Right lung (tissue), 10 donors: ENCODE data around the gene ABHD11. TPM values are rescaled to one million over a fixed set of nuclear protein-coding genes. Genes with fewer than 3 reads are reported as not detected.
A peak's percentile ranks its signal among the peaks of the same experiment; 100 is the strongest.
"Not testable (repeated sequence)": the region's sequence is repeated elsewhere in the genome, so short reads cannot be mapped to it uniquely, and the experiment has no call there.

Experiments used
- DNase-seq, 2 donors: peaks; one replicate each; pipeline ENCODE4 v3.0.0-alpha.2; 2013
- long read RNA-seq, 8 donors: transcript quantifications; one replicate each; lab custom pipeline, GENCODE V29; 2026
- polyA plus RNA-seq, 5 donors: library from polyadenylated mRNA; unstranded; fragments of 120-200 nt; gene quantifications; one replicate each; pipeline versions ENCODE4 v1.2.1 to v1.2.3, GENCODE V29; 2013; ENCODE audit warnings: inconsistent platforms in 1 of 5, low replicate concordance in 1 of 5; ENCODE audit not compliant: insufficient read length in 5 of 5, insufficient read depth in 1 of 5

ABHD11 gene
- polyA plus RNA-seq: 10 to 100 TPM; 12.5 to 18.2 (median 13.5) TPM
- long read RNA-seq, donor 1, partial matches to known transcripts: 0 of 5 reads
- long read RNA-seq, donor 1, other reads (novel, unspliced or antisense): 0 of 5 reads
- long read RNA-seq, donor 2, partial matches to known transcripts: 0 of 2 reads
- long read RNA-seq, donor 2, other reads (novel, unspliced or antisense): 0 of 2 reads
- long read RNA-seq, donor 3, partial matches to known transcripts: 6 of 9 reads
- long read RNA-seq, donor 3, other reads (novel, unspliced or antisense): 0 of 9 reads
- long read RNA-seq, donor 4, partial matches to known transcripts: 0 of 1 reads
- long read RNA-seq, donor 4, other reads (novel, unspliced or antisense): 0 of 1 reads
- long read RNA-seq, donor 5, partial matches to known transcripts: 0 of 2 reads
- long read RNA-seq, donor 5, other reads (novel, unspliced or antisense): 0 of 2 reads
- long read RNA-seq, donor 6, partial matches to known transcripts: 0 of 3 reads
- long read RNA-seq, donor 6, other reads (novel, unspliced or antisense): 0 of 3 reads
- long read RNA-seq, donor 7, partial matches to known transcripts: 0 of 5 reads
- long read RNA-seq, donor 7, other reads (novel, unspliced or antisense): 0 of 5 reads
- long read RNA-seq, donor 8, partial matches to known transcripts: 0 of 2 reads
- long read RNA-seq, donor 8, other reads (novel, unspliced or antisense): 0 of 2 reads

GRCh38 chr7:73738612-73739386, at the start of gene ABHD11:
ABHD11 (minus strand) TSS chr7:73738802; CDS start chr7:73738770, 32 bp downstream.
- DNase-seq: peak; percentile 94 to 95

GRCh38 chr7:73787786-73788048, 49.1 kb upstream of the ABHD11 start:
- DNase-seq: not testable (repeated sequence)

GRCh38 chr7:73786588-73786987, 48.0 kb upstream of the ABHD11 start:
- DNase-seq: no peak

- no peak for DNase-seq
Observed at GRCh38 chr7:73779517-73779916, 40.9 kb upstream of the ABHD11 start.

- no peak for DNase-seq
Observed at GRCh38 chr7:73778801-73779389, 40.3 kb upstream of the ABHD11 start.

- DNase-seq: no peak
Observed at GRCh38 chr7:73774923-73775322, 36.3 kb upstream of the ABHD11 start.

- no peak for DNase-seq
Observed at GRCh38 chr7:73773700-73774517, 35.3 kb upstream of the ABHD11 start.

- no peak for DNase-seq
Observed at GRCh38 chr7:73770860-73771670, 32.5 kb upstream of the ABHD11 start.

GRCh38 chr7:73770002-73770859, 31.6 kb upstream of the ABHD11 start, which contains the start of gene CLDN3:
CLDN3 (minus strand) TSS chr7:73770270; CDS start chr7:73770049, 221 bp downstream.
- DNase-seq: peak; percentile 68 to 79

GRCh38 chr7:73769481-73770001, 30.9 kb upstream of the ABHD11 start:
- DNase-seq: no peak

- no peak for DNase-seq
Observed at GRCh38 chr7:73768641-73769480, 30.3 kb upstream of the ABHD11 start.

- DNase-seq: no peak
Observed at GRCh38 chr7:73766556-73767229, 28.1 kb upstream of the ABHD11 start.

- DNase-seq: no peak
Observed at GRCh38 chr7:73762659-73762999, 24.0 kb upstream of the ABHD11 start.

GRCh38 chr7:73761854-73762658, 23.5 kb upstream of the ABHD11 start:
- no peak for DNase-seq

GRCh38 chr7:73758581-73759138, 20.1 kb upstream of the ABHD11 start:
- DNase-seq: no peak
